Loucy (cell line): Measurements from ENCODE around the gene ARHGAP1.

Experiments
- EZH2phosphoT487 ChIP-seq: fragments of 200-600 bp; IDR thresholded peaks from 2 replicates; pipeline ENCODE4 v1.6.1; 2018; ENCODE audit warnings: antibody characterized with exemption, mild to moderate bottlenecking, moderate library complexity, borderline replicate concordance
- TF ChIP-seq, protein P1 (sequence below): fragments of 200-600 bp; sonication (generic); conservative IDR thresholded peaks from 2 replicates; pipeline ENCODE4 v1.5.1; 2014; ENCODE audit warnings: mild to moderate bottlenecking, antibody characterized with exemption, low read length

GRCh38 chr11:46641639-46642038, 58.8 kb downstream of the ARHGAP1 start:
- TF ChIP-seq, protein P1, sequence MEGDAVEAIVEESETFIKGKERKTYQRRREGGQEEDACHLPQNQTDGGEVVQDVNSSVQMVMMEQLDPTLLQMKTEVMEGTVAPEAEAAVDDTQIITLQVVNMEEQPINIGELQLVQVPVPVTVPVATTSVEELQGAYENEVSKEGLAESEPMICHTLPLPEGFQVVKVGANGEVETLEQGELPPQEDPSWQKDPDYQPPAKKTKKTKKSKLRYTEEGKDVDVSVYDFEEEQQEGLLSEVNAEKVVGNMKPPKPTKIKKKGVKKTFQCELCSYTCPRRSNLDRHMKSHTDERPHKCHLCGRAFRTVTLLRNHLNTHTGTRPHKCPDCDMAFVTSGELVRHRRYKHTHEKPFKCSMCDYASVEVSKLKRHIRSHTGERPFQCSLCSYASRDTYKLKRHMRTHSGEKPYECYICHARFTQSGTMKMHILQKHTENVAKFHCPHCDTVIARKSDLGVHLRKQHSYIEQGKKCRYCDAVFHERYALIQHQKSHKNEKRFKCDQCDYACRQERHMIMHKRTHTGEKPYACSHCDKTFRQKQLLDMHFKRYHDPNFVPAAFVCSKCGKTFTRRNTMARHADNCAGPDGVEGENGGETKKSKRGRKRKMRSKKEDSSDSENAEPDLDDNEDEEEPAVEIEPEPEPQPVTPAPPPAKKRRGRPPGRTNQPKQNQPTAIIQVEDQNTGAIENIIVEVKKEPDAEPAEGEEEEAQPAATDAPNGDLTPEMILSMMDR = no peak
- no peak for TF ChIP-seq EZH2phosphoT487
